ENCODE data around the gene CBX8. TPM values are rescaled to one million over a fixed set of nuclear protein-coding genes. Genes with fewer than 3 reads are reported as not detected.

The CBX8 gene
- total RNA-seq, 4 donors from 2014 or later = 1.7 to 7.5 (median 2.6) TPM

GRCh38 chr17:79837888-79838521, 41.1 kb upstream of the CBX8 start:
- intact Hi-C loops (cut with DNase I) = no loop called here

GRCh38 chr17:79836972-79837887, 40.4 kb upstream of the CBX8 start:
- peaks cover 53 to 80% (median 72%) of the 10 kb centered on the region in 4 donors for H3K4me1 ChIP-seq
- H3K9me3 ChIP-seq = peaks cover 0 to 6% (median 0%) of the 10 kb centered on the region in 4 donors
- peak overlapping the region; percentile 56 to 90 (median 74) for H3K4me3 ChIP-seq
- peak overlapping the region; percentile 97 to 98 (median 98) for H3K27ac ChIP-seq (replicated peaks in 1 of 4)
- DNase-seq (ENCODE audit: extremely low spot score) = no peak
- peaks cover 13 to 37% (median 26%) of the 10 kb centered on the region in 4 donors for H3K27me3 ChIP-seq
- peak in 2 of 3 experiments; percentile 20 to 24 for TF ChIP-seq CTCF (IDR thresholded peaks at IDR 0.05)
- TF ChIP-seq EP300 (IDR thresholded peaks at IDR 0.05) = no peak
- TF ChIP-seq POLR2A (IDR thresholded peaks at IDR 0.05; ENCODE audit: low read depth) = no peak
- peak; percentile 63 to 72 for TF ChIP-seq POLR2AphosphoS5 (IDR thresholded peaks at IDR 0.05)
- 24% methylated on average over 21 of the region's 41 CpGs for WGBS
- intact Hi-C loops (cut with DNase I) = no loop called here
- peaks cover 0 to 23% (median 22%) of the 10 kb centered on the region in 4 donors for H3K36me3 ChIP-seq

More at GRCh38 chr17:79837888-79838521, 41.1 kb upstream of the CBX8 start:
- TF ChIP-seq CTCF (IDR thresholded peaks at IDR 0.05) = no peak
- no peak for TF ChIP-seq EP300 (IDR thresholded peaks at IDR 0.05)
- no peak for TF ChIP-seq POLR2AphosphoS5 (IDR thresholded peaks at IDR 0.05)
- no peak for TF ChIP-seq POLR2A (IDR thresholded peaks at IDR 0.05; ENCODE audit: low read depth)
- Histone ChIP-seq H3K4me1 (peaks cover 53 to 80% (median 72%) of the 10 kb centered on the region in 4 donors), H3K27ac (replicated peaks in 1 of 4) (peak overlapping the region; percentile 97 to 98 (median 98)), H3K4me3 (peak overlapping the region; percentile 56 to 90 (median 74)), H3K9me3 (peaks cover 0 to 6% (median 0%) of the 10 kb centered on the region in 4 donors), H3K27me3 (peaks cover 16 to 42% (median 34%) of the 10 kb centered on the region in 4 donors), H3K36me3 (peaks cover 0 to 23% (median 22%) of the 10 kb centered on the region in 4 donors)
- no peak for DNase-seq (ENCODE audit: extremely low spot score)
- WGBS = 1% methylated on average over 23 of the region's 30 CpGs

GRCh38 chr17:79836510-79836971, 39.7 kb upstream of the CBX8 start:
- intact Hi-C loops (cut with DNase I) = no loop called here
- Histone ChIP-seq H3K36me3 (peaks cover 0 to 23% (median 22%) of the 10 kb centered on the region in 4 donors), H3K4me3 (peak overlapping the region; percentile 56 to 90 (median 74)), H3K4me1 (peaks cover 53 to 80% (median 72%) of the 10 kb centered on the region in 4 donors), H3K27ac (replicated peaks in 1 of 4) (peak overlapping the region in 3 of 4 donors; percentile 12 to 40 (median 25)), H3K9me3 (peaks cover 0 to 6% (median 0%) of the 10 kb centered on the region in 4 donors), H3K27me3 (peaks cover 9 to 34% (median 19%) of the 10 kb centered on the region in 4 donors)
- no peak for DNase-seq (ENCODE audit: extremely low spot score)
- 70% methylated on average over 18 of the region's 18 CpGs for WGBS
- TF ChIP-seq POLR2AphosphoS5 (IDR thresholded peaks at IDR 0.05) = no peak
- no peak for TF ChIP-seq POLR2A (IDR thresholded peaks at IDR 0.05; ENCODE audit: low read depth)
- no peak for TF ChIP-seq EP300 (IDR thresholded peaks at IDR 0.05)
- no peak for TF ChIP-seq CTCF (IDR thresholded peaks at IDR 0.05)

GRCh38 chr17:79835953-79836509, 39.2 kb upstream of the CBX8 start:
- peaks cover 0 to 23% (median 22%) of the 10 kb centered on the region in 4 donors for H3K36me3 ChIP-seq
- peaks cover 0 to 6% (median 0%) of the 10 kb centered on the region in 4 donors for H3K9me3 ChIP-seq
- peaks cover 5 to 29% (median 14%) of the 10 kb centered on the region in 4 donors for H3K27me3 ChIP-seq
- H3K4me1 ChIP-seq = peaks cover 54 to 80% (median 72%) of the 10 kb centered on the region in 4 donors
- no peak overlapping the region for H3K27ac ChIP-seq (replicated peaks in 1 of 4)
- 84% methylated on average over 22 of the region's 24 CpGs for WGBS
- intact Hi-C loops (cut with DNase I) = no loop called here
- DNase-seq (ENCODE audit: extremely low spot score) = no peak
- no peak overlapping the region for H3K4me3 ChIP-seq
- TF ChIP-seq POLR2AphosphoS5 (IDR thresholded peaks at IDR 0.05) (no peak), POLR2A (IDR thresholded peaks at IDR 0.05; ENCODE audit: low read depth) (no peak), EP300 (IDR thresholded peaks at IDR 0.05) (no peak)
